ENCODE results near the gene SSH3. TPM values are rescaled to one million over a fixed set of nuclear protein-coding genes. Genes with fewer than 3 reads are reported as not detected.

SSH3 gene
- total RNA-seq, 1 donor from 2014 or later, result 12.1 TPM

DNA sequence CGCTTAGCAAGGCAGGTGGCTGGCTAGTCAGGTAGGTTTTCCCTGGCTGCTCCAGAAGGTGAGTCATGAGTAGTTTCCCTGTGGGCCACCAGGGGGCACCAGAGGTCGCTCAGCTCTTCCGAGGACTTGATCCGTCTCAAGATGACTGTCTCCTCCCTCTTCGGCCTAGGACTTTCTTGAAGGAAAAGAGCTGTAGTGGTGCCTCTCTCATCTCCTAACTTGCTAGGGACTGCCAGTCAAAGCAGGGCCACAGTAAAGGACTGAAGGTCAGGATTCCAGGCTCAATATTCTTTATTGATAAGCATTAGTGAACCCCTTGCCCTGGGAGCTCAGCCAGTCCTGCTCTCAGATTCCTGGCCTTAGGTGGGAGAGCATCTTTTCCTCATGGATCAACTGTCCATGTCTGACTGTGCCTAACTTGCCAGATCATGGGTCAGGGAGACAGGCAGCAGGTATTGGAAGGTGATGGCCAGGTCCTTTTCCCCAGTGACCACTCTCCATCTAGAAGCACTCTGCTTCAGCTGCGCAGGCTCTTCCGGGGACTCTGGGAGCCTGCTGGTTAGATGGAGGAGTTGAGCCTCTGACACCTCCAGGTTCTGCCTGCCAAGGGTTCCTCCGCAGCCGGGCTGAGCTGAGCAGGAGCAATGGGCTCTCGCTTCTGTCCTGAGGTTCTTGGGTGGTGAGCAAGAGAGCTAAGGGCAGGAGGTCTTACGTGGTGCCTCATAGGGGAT is 48.1 kb downstream of the SSH3 start:
- peak; percentile 68 for DNase-seq
- no peak for ATAC-seq (ENCODE audit: poor library complexity)
- intact Hi-C loops (cut with DNase I), result no loop called here

GRCh38 chr11:67352546-67353316 is 49.4 kb downstream of the SSH3 start:
- intact Hi-C loops (cut with DNase I), result no loop called here
- ATAC-seq (ENCODE audit: poor library complexity), result peak; percentile 13

GRCh38 chr11:67353317-67354074 is 50.2 kb downstream of the SSH3 start, which contains the start of gene POLD4:
Gene POLD4, minus strand, starts transcription at chr11:67353546. Its CDS starts 147 bp downstream, at chr11:67353399.
- intact Hi-C loops (cut with DNase I), result no loop called here
- DNase-seq (peak; percentile 99), ATAC-seq (ENCODE audit: poor library complexity) (peak; percentile 94)

More at GRCh38 chr11:67352546-67353316, 49.4 kb downstream of the SSH3 start:
- DNase-seq, result peak; percentile 73

- DNase-seq (peak; percentile 71), ATAC-seq (ENCODE audit: poor library complexity) (peak; percentile 4)
- intact Hi-C loops (cut with DNase I), result no loop called here
Measured at GRCh38 chr11:67354075-67355022, 51.0 kb downstream of the SSH3 start.

GRCh38 chr11:67355023-67355793 is 51.9 kb downstream of the SSH3 start:
- no peak for ATAC-seq (ENCODE audit: poor library complexity)
- intact Hi-C loops (cut with DNase I), result no loop called here
- no peak for DNase-seq

DNA sequence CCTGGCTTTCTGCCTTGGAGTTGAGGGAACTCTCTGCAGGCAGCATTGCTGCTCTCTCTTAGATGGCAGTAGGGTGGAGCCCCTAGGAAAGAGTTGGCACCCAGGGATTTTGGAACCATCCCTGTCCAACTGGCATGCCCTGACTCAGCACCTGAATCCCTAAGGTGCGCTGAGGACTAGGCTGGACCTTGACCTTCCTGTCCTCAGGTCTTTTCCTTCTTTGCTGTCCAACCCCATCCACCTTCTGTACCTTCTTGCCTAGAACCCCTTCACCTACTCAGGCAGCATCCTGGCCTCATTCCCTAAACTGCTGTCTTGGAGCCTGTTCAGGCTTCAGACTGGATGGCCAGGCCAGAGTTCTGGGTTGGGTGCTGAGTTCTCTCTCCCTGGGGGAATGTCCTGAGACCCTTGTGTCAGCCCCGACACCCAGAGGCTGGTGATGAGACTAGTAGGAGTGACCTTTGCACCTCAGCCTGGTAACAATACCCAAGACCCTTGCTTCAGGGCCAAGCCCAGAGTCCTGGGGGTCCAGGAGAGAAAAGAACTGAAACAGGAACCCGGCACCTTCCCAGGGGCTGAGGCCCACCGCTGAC is 52.6 kb downstream of the SSH3 start:
- ATAC-seq (ENCODE audit: poor library complexity), result no peak
- DNase-seq, result no peak
- intact Hi-C loops (cut with DNase I), result loop anchor here (2.0 kb wide), 1 partner anchor 27 kb away; no protein-coding TSS in a partner anchor

- intact Hi-C loops (cut with DNase I), result loop anchor here (2.0 kb wide), 1 partner anchor 26 kb away; no protein-coding TSS in a partner anchor
- DNase-seq (no peak), ATAC-seq (ENCODE audit: poor library complexity) (no peak)
Measured at GRCh38 chr11:67356387-67356863, 53.1 kb downstream of the SSH3 start.

GRCh38 chr11:67356864-67357561 is 53.7 kb downstream of the SSH3 start:
- intact Hi-C loops (cut with DNase I), result loop anchor here (2.0 kb wide), 1 partner anchor 26 kb away; no protein-coding TSS in a partner anchor
- peak; percentile 13 for ATAC-seq (ENCODE audit: poor library complexity)
- DNase-seq, result peak; percentile 67

DNA sequence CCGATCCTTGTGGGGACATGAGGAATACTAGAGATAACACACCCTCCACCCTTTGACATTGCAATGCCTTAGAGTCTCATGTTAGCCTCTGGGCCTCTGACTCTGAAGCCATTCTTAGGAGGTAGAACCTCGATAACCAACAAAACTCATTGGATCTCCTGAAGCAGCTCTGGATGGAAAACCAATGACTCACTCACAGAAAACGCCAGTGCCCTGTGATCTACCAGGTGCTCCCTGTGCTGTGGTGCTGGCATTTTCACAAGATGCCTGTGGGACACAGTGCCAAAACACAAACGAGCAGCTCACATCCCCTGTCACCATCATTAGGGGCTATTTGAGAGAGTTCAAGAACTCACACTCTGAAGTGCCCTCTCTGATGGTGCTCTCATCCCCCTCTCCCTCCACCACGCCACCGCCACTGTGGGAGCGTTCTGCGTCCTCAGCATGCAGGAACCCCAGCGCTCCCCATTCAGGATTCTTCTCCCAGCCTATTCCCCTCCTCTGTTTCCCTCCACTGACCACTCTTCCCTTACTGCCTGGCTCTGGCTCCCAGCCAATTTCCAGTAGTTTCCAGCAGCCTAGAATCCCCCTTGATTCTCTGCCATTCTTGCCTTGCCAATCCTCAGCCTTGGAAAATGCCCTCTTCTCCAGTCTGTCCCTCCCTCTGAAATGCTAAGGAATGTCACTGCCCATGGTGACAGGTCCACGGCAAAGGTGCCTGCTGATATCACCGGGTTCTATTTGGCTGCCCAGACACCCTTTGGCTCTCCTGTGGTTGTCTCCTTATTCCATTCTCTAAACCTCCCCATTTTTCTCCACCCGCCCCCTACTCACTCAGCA is 54.7 kb downstream of the SSH3 start:
- DNase-seq (no peak), ATAC-seq (ENCODE audit: poor library complexity) (no peak)
- intact Hi-C loops (cut with DNase I), result loop anchor here (2.0 kb wide), 1 partner anchor 25 kb away; no protein-coding TSS in a partner anchor

Other genes with a start within 250 kb of the SSH3 start
- 66.8 TPM for gene RHOD, start 246.7 kb upstream of the SSH3 start, total RNA-seq
- 40.7 TPM for gene KDM2A, start 184.3 kb upstream of the SSH3 start, total RNA-seq
- 53.4 TPM for gene GRK2, start 37.1 kb upstream of the SSH3 start, total RNA-seq
- 11.6 TPM for gene ANKRD13D, start 14.2 kb upstream of the SSH3 start, total RNA-seq
- 39.9 TPM for gene POLD4, start 50.0 kb downstream of the SSH3 start, total RNA-seq
- 0.27 TPM for gene CLCF1, start 70.1 kb downstream of the SSH3 start, total RNA-seq
- gene RAD9A, start 88.5 kb downstream of the SSH3 start, total RNA-seq, result 5.7 TPM
- gene PPP1CA, start 98.3 kb downstream of the SSH3 start, total RNA-seq, result 103 TPM
- 1.00 TPM for gene TBC1D10C, start 100.6 kb downstream of the SSH3 start, total RNA-seq
- gene CARNS1, start 112.1 kb downstream of the SSH3 start, total RNA-seq, result 15.0 TPM
- 24.6 TPM for gene RPS6KB2, start 125.0 kb downstream of the SSH3 start, total RNA-seq
- gene PTPRCAP, start 134.2 kb downstream of the SSH3 start, total RNA-seq, result 1.0 TPM
- 27.1 TPM for gene CORO1B, start 139.9 kb downstream of the SSH3 start, total RNA-seq
- gene GPR152, start 149.2 kb downstream of the SSH3 start, total RNA-seq, result not detected
- 0.75 TPM for gene CABP4, start 151.8 kb downstream of the SSH3 start, total RNA-seq
- gene TMEM134, start 165.7 kb downstream of the SSH3 start, total RNA-seq, result 82.9 TPM
- gene AIP, start 179.5 kb downstream of the SSH3 start, total RNA-seq, result 50.6 TPM
- gene PITPNM1, start 201.8 kb downstream of the SSH3 start, total RNA-seq, result 39.0 TPM
- 57.8 TPM for gene CDK2AP2, start 204.6 kb downstream of the SSH3 start, total RNA-seq
- gene CABP2, start 219.9 kb downstream of the SSH3 start, total RNA-seq, result not detected

All from Right ventricle myocardium superior (tissue), 1 donor.